Measurements from ENCODE around the gene NLRC5. TPM values are rescaled to one million over a fixed set of nuclear protein-coding genes. Genes with fewer than 3 reads are reported as not detected.
A peak's percentile ranks its signal among the peaks of the same experiment; 100 is the strongest.

Gene NLRC5
- total RNA-seq, 4 donors from 2014 or later, result 11.1 to 39.7 (median 16.3) TPM

GRCh38 chr16:56950051-56950450 lies 39.3 kb upstream of the NLRC5 start:
- no peaks in the 10 kb centered on the region for H3K27me3 ChIP-seq
- H3K4me1 ChIP-seq, result peaks cover 0 to 4% (median 0%) of the 10 kb centered on the region in 3 donors
- TF ChIP-seq CTCF (IDR thresholded peaks at IDR 0.05), result no peak
- no peak for TF ChIP-seq POLR2A (IDR thresholded peaks at IDR 0.05)
- TF ChIP-seq EP300 (IDR thresholded peaks at IDR 0.05), result no peak
- no peak for TF ChIP-seq POLR2AphosphoS5 (IDR thresholded peaks at IDR 0.05)
- H3K36me3 ChIP-seq, result peaks cover 0 to 34% of the 10 kb centered on the region in 2 donors
- WGBS, 2 donors (ENCODE audit: low coverage in 1 of 2), result 74 to 86% methylated on average over 4 of the region's 4 CpGs
- no peak for ATAC-seq
- H3K9me3 ChIP-seq, result no peaks in the 10 kb centered on the region
- no peak overlapping the region for H3K4me3 ChIP-seq
- no peak overlapping the region for H3K27ac ChIP-seq

GRCh38 chr16:56950455-56950854 lies 38.9 kb upstream of the NLRC5 start:
- Histone ChIP-seq H3K4me1 (no peaks in the 10 kb centered on the region), H3K9me3 (no peaks in the 10 kb centered on the region), H3K4me3 (no peak overlapping the region), H3K27ac (no peak overlapping the region), H3K27me3 (no peaks in the 10 kb centered on the region), H3K36me3 (peaks cover 0 to 30% of the 10 kb centered on the region in 2 donors)
- TF ChIP-seq CTCF (IDR thresholded peaks at IDR 0.05), result no peak
- no peak for TF ChIP-seq EP300 (IDR thresholded peaks at IDR 0.05)
- no peak for TF ChIP-seq POLR2A (IDR thresholded peaks at IDR 0.05)
- 83 to 84% methylated on average over 2 to 4 of the region's 7 CpGs for WGBS, 2 donors (ENCODE audit: low coverage in 1 of 2)
- ATAC-seq, result no peak

GRCh38 chr16:56950881-56951771 lies 38.2 kb upstream of the NLRC5 start:
- WGBS, 2 donors (ENCODE audit: low coverage in 1 of 2), result 55 to 61% methylated on average over 5 to 12 of the region's 15 CpGs
- Histone ChIP-seq H3K27me3 (no peaks in the 10 kb centered on the region), H3K27ac (no peak overlapping the region), H3K9me3 (no peaks in the 10 kb centered on the region), H3K4me1 (no peaks in the 10 kb centered on the region), H3K36me3 (peaks cover 0 to 23% of the 10 kb centered on the region in 2 donors), H3K4me3 (no peak overlapping the region)
- no peak for TF ChIP-seq EP300 (IDR thresholded peaks at IDR 0.05)
- TF ChIP-seq POLR2A (IDR thresholded peaks at IDR 0.05), result no peak
- TF ChIP-seq POLR2AphosphoS5 (IDR thresholded peaks at IDR 0.05), result no peak
- peak in 2 of 4 experiments; percentile 39 to 54 for TF ChIP-seq CTCF (IDR thresholded peaks at IDR 0.05)
- no peak for ATAC-seq

GRCh38 chr16:56953006-56953405 lies 36.4 kb upstream of the NLRC5 start:
- Histone ChIP-seq H3K4me1 (no peaks in the 10 kb centered on the region), H3K36me3 (peaks cover 0 to 7% of the 10 kb centered on the region in 2 donors), H3K9me3 (no peaks in the 10 kb centered on the region), H3K27me3 (no peaks in the 10 kb centered on the region), H3K4me3 (no peak overlapping the region), H3K27ac (no peak overlapping the region)
- no peak for TF ChIP-seq EP300 (IDR thresholded peaks at IDR 0.05)
- TF ChIP-seq POLR2AphosphoS5 (IDR thresholded peaks at IDR 0.05), result no peak
- TF ChIP-seq CTCF (IDR thresholded peaks at IDR 0.05), result no peak
- TF ChIP-seq POLR2A (IDR thresholded peaks at IDR 0.05), result no peak
- 100% methylated on average over 1 of the region's 6 CpGs for WGBS, 2 donors (ENCODE audit: low coverage in 1 of 2)
- no peak for ATAC-seq

- no peaks in the 10 kb centered on the region for H3K9me3 ChIP-seq
- H3K36me3 ChIP-seq, result no peaks in the 10 kb centered on the region
- no peak overlapping the region for H3K4me3 ChIP-seq
- no peak overlapping the region for H3K27ac ChIP-seq
- WGBS, 2 donors (ENCODE audit: low coverage in 1 of 2), result 83 to 94% methylated on average over 4 of the region's 4 CpGs
- peaks cover 0 to 19% (median 0%) of the 10 kb centered on the region in 3 donors for H3K4me1 ChIP-seq
- no peak for TF ChIP-seq POLR2AphosphoS5 (IDR thresholded peaks at IDR 0.05)
- no peak for TF ChIP-seq EP300 (IDR thresholded peaks at IDR 0.05)
- TF ChIP-seq POLR2A (IDR thresholded peaks at IDR 0.05), result no peak
- TF ChIP-seq CTCF (IDR thresholded peaks at IDR 0.05), result no peak
- ATAC-seq, result no peak
- H3K27me3 ChIP-seq, result no peaks in the 10 kb centered on the region
Observed at GRCh38 chr16:56956076-56956475, 33.3 kb upstream of the NLRC5 start.
